Glomerular endothelial cell (primary cell): Measurements from ENCODE around the gene IRF6. TPM values are rescaled to one million over a fixed set of nuclear protein-coding genes. Genes with fewer than 3 reads are reported as not detected.
A peak's percentile ranks its signal among the peaks of the same experiment; 100 is the strongest.

Experiments used
- DNase-seq: peaks from one replicate; pipeline ENCODE4 v3.0.0-alpha.2; 2011; ENCODE audit warnings: low read depth, low spot score; ENCODE audit errors: extremely low read depth
- total RNA-seq: library from RNA; depleted of rRNA; stranded (reverse); fragments of >200 nt; gene quantifications from 2 replicates; pipeline ENCODE4 v1.2.3, GENCODE V29; 2015

The IRF6 gene
- total RNA-seq, 1 donor from 2014 or later: 1.8 TPM

DNA sequence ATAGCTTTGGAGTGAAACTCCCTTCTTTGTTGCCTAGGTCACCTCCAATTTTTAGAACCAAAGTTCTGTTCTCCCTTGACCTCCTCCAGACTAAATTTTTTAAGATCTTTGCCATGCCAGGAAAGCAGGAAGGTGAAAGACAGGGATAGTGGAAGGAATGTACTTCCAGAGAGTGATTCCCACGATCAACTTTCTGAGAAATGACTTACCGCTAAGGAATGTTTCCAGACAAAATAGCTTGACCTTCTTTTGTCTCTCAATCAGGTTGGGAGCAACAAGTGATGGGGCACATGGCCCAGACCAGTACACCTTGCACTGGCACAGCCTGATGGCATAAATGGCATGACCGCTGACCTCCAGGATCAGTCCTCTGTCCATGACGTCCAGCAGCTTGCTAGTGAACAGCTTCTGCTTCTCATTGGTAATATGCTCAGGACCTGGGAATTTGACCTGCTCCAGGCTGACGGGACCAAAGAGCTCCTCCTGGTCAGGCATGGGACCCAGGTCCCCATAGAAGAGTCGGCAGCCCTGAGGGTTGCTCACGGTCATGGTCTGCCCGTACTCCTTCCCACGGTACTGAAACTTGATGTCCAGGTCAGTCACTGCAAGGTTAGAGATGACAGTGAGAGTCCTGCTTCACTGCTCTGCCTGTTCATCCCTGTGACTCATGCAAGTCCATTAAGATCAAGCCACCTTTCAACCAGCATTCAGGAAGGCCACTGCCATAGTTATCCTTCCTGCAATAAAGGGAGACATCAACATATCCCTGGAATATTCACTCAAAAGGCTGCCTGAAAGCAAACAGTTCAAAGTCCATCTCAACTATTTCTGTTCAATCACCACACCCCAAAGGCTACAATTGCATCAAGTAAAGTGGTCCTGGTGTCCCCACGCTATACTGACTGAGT is 15.4 kb downstream of the IRF6 start:
- no peak for DNase-seq

GRCh38 chr1:209789245-209789644 is 16.7 kb downstream of the IRF6 start:
- no peak for DNase-seq

GRCh38 chr1:209787551-209787950 is 18.4 kb downstream of the IRF6 start:
- no peak for DNase-seq

DNA sequence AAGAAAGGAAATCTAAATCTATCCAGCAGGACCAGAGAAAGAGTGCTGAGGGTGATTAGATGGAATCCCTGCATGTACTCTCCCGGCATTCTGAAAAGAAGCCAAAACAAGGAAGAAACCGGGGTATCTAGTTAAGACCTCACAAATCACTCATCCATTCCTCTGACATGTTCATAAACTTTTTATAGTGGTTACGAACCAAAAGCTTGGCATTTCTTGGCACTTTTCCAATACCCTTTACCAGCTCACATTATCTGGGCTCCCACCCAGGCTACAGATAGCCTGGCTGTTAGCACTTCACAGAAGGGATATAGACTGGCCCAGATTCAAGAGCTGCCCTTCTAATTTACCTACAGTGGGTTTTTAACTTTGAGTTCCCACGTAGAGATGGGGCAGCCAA is 19.8 kb downstream of the IRF6 start:
- no peak for DNase-seq

GRCh38 chr1:209785592-209785991 is 20.4 kb downstream of the IRF6 start:
- no peak for DNase-seq

DNA sequence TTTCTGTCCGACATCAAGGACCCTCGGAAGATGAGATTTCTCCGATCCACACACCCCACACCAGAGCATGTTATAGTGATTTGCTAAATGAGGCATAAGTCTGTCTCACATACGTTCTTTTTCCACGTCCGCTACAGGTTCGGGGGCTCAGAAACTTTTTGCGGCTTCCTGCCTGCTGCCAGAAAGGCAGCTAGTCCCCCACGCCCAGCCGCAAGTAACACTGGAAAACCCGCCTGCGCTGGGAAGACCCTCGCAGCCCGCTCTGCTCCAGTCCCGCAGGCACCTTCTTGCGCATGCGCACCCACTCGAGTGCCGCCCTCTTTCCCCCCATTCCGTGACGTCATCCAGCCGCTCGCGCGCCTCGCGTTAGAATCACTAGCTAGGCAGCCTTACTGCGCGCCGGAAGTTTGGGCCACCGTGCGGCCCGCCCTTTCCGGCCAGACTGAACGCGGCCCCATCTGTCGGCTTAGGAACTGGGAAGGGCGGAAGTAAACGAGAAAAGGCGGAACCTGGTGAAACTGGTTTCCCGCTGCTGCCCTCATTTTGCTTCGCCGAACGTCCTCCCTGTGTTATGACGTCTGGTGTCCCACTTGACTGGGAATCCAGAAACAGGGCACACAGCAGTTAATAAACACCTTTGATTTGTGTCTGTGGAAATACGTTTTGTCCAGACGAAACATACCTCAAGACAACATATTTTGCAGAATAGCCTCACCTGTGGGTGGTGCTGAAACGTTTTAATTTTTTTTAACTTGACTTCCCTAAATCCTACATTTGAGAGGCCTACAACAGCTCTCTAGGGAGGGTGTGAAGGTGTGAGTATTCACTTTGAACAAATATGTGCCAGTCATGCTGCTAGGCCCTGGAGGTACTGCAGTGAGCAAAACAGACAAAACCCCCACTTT is 21.4 kb downstream of the IRF6 start, which contains the start of gene C1orf74:
TSS of gene C1orf74 (minus strand) at position 295 of the 905 bp plus-strand sequence. CDS start 925 bp downstream, outside the sequence.
- DNase-seq: peak; percentile 82

DNA sequence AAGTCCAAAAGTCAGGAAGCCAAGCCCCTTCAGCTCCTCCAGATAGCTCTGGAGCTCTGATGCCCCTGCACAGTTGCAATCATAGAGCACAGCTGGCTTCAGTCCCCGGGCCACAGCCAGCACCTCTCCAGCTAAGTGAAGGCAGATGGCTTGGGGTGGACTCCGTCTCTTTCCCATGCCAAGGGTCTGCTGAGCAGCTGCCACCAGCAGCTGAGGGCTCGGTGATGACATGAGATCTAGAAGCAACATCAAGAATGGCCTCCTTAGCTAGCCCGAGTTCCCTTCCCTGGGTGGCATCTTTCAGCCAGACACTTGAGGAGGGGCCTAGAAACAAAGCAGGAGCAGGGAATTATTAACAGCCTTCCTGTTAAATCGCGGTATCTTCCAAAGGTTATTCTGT is 22.6 kb downstream of the IRF6 start:
- DNase-seq: no peak

DNA sequence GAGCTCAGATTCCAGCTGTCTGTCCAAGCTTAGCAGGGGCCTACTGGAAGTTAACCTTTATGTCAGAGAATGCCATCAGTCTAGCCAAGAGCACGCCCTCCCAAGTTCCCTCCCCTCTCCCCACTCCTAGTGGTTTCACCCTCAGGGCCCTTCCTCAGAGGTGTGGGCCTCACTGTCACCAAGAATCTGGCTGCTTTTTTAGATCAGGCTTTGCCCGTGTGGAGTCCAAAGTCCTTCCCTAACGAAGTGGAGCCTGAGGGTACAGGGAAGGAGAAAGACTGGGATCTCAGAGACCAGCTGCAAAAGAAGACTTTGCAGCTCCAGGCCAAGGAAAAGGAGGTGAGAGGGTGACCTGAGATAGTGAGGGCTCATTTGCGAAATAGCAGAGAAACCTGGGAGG is 25.7 kb downstream of the IRF6 start:
- DNase-seq: no peak

- no peak for DNase-seq
Measured at GRCh38 chr1:209778102-209778501, 27.8 kb downstream of the IRF6 start.

DNA sequence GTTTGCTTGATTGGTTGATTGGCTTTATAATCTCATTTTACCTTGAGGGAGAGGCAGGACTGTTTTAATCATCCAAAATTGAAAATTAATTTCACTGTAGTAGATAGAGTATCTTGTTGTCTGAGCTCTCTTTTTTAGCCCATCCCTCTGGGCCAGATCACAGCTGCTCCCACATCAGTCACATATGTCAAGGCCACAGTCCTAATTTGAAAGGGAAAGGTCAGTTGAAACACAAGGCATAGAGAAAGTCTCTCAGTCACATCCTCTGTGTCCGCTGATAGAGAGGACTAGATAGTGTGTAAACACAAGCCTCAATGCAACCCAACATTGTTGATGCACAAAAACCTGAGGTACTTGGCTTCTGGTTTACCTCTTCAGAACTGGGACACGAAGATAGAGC is 28.4 kb downstream of the IRF6 start:
- DNase-seq: no peak

DNA sequence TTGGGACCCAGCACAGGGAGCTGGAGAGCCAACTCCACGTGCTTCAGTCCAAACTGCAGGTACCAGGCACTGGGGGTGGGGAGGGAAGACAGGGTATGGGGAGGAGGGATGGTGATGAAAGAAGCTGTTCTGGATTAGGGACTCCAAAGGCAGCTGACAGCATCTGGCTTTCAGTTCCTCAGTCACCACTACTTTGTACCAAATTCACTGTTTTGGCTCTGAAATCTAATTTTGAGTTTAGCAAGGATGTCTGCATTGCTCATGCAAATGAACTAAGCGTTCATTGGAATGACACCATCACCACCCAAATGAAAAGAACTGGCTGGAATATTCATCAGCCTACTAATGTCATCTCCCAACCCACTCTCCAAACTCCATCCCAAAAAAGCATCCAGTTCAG is 30.3 kb downstream of the IRF6 start:
- DNase-seq: no peak

DNA sequence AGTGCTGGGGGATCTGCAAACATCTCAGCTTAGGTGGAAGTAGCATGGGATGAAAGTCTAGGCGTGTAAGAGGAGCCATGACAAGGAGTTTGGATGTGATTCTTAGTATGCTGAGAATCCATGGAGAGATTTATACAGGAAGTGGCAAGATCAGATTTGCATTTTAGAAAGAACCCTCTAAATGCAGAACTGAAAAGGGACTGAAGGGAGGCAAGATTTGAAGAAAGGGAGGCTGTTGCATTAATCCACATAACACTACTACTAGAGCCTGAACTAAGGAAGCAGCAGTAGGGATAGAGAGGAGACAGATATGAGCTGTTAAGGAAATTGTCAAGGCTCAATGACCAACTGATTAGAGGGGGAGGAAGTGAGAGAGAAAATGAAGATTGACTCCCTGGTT is 31.4 kb downstream of the IRF6 start:
- no peak for DNase-seq

DNA sequence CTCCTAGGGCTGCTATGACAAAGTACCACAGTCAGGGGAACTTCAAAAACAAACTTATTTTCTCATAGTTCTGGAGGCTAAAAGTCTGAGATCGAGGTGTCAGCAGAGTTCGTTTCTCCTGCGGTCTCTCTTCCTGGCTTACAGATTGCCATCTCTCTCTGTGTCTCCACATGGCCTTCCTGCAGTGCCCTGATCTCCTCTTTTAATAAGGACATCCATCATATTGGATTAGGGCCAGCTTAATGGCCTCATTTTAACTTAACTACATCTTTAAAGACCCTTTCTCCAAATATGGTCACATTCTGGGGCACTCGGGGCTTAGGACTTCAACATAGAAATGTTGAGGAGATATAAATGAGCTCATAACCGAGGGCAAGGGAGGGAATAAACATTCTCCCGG is 33.8 kb downstream of the IRF6 start:
- DNase-seq: no peak

GRCh38 chr1:209770636-209771415 is 35.1 kb downstream of the IRF6 start:
- DNase-seq: no peak

DNA sequence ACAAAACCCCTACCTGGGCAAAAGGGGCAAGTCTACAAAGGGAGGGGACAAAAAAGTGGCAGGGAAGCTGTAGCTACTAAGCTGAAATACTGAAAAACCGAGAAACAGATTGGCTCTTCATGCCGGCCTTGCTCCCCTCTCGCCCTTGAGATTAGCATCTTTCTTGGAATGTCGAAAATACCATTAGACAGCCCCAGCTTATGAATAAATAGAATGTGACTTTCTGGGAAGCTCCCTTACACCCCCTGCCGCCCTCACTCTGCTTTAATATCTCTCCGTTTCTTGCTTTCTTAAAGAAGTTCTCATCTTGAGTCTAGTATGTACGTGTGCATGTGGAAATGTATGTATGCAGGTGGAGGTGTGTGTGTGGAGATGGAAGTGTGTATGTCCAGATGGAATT is 36.0 kb downstream of the IRF6 start:
- DNase-seq: no peak

- DNase-seq: peak; percentile 52
Measured at GRCh38 chr1:209769171-209769904, 36.6 kb downstream of the IRF6 start.

- no peak for DNase-seq
Measured at GRCh38 chr1:209768354-209768774, 37.6 kb downstream of the IRF6 start.

- DNase-seq: no peak
Measured at GRCh38 chr1:209767706-209768105, 38.2 kb downstream of the IRF6 start.

- DNase-seq: no peak
Measured at GRCh38 chr1:209767096-209767495, 38.8 kb downstream of the IRF6 start.

GRCh38 chr1:209766051-209766450 is 39.9 kb downstream of the IRF6 start:
- DNase-seq: no peak
